A673 (cell line): ENCODE data around the gene HPS3. TPM values are rescaled to one million over a fixed set of nuclear protein-coding genes. Genes with fewer than 3 reads are reported as not detected.
A peak's percentile ranks its signal among the peaks of the same experiment; 100 is the strongest.

Experiments used
- BruUV-seq: library from RNA; stranded (reverse); fragments of 400-500 nt; replicated peaks from 2 replicates; lab custom pipeline; 2021; lab: Mats Ljungman, UMichigan
- CTCF ChIA-PET: fragments of 300-600 bp; sonication (Branson Sonifier 250); formaldehyde crosslinking; loops from one replicate; lab custom pipeline; 2022; ENCODE audit warnings: antibody characterized with exemption; lab: Charles Lee
- POLR2A ChIA-PET: fragments of 300-600 bp; sonication (Branson Sonifier 250); formaldehyde crosslinking; loops from one replicate; lab custom pipeline; 2022; ENCODE audit warnings: antibody characterized with exemption; ENCODE audit not compliant: low non-redundant PET; lab: Charles Lee
- DNase-seq: peaks from one replicate; pipeline ENCODE4 v3.0.0-alpha.2; 2015; ENCODE audit warnings: low spot score
- H3K27ac ChIP-seq: fragments of 200-600 bp; sonication (generic); 2 replicates; pipeline ENCODE4 v1.5.1; 2016; ENCODE audit warnings: mixed run types, low read depth, mild to moderate bottlenecking, mixed read lengths, antibody characterized with exemption, low read length; ENCODE audit not compliant: poor library complexity, severe bottlenecking
- H3K27me3 ChIP-seq: fragments of 200-600 bp; sonication (generic); replicated peaks from 2 replicates; pipeline ENCODE4 v1.6.1; 2017; ENCODE audit warnings: mixed run types, low read depth, mild to moderate bottlenecking, mixed read lengths, antibody characterized with exemption, low read length; ENCODE audit not compliant: insufficient read depth, poor library complexity
- H3K36me3 ChIP-seq: fragments of 200-600 bp; sonication (generic); 2 replicates; pipeline ENCODE4 v1.6.1; 2016; ENCODE audit warnings: mixed run types, mild to moderate bottlenecking, mixed read lengths, antibody characterized with exemption, low read length; ENCODE audit not compliant: insufficient read depth, poor library complexity, severe bottlenecking
- H3K4me1 ChIP-seq: fragments of 200-600 bp; sonication (generic); 2 replicates; pipeline ENCODE4 v1.6.1; 2017; ENCODE audit warnings: mixed run types, mild to moderate bottlenecking, mixed read lengths, antibody characterized with exemption, low read length; ENCODE audit not compliant: insufficient read depth, poor library complexity, severe bottlenecking
- H3K4me3 ChIP-seq: fragments of 200-600 bp; sonication (generic); 2 replicates; pipeline ENCODE4 v1.5.1; 2016; ENCODE audit warnings: low read depth, mixed run types, mild to moderate bottlenecking, mixed read lengths, low read length; ENCODE audit not compliant: poor library complexity, severe bottlenecking
- H3K9me3 ChIP-seq: fragments of 200-600 bp; sonication (generic); 2 replicates; pipeline ENCODE4 v1.6.1; 2016; ENCODE audit warnings: mixed run types, low read depth, mild to moderate bottlenecking, mixed read lengths, antibody characterized with exemption, low read length; ENCODE audit not compliant: poor library complexity, severe bottlenecking
- CTCF ChIP-seq: fragments of 300-800, 200-600 bp; sonication (generic); conservative IDR thresholded peaks from 2 replicates; pipeline ENCODE4 v1.5.1; 2017; ENCODE audit warnings: low read depth, mild to moderate bottlenecking, antibody characterized with exemption, low read length, moderate library complexity, mixed read lengths
- EZH2 ChIP-seq: fragments of 200-600 bp; sonication (generic); IDR thresholded peaks from 2 replicates; pipeline ENCODE4 v1.6.1; 2017; ENCODE audit warnings: borderline replicate concordance, low read depth, mild to moderate bottlenecking, mixed read lengths, antibody characterized with exemption, low read length; ENCODE audit not compliant: poor library complexity, severe bottlenecking
- intact Hi-C: fragments of 100-400 bp; cut with micrococcal nuclease; formaldehyde crosslinking; loops from one replicate; pipeline ENCODE4 v1.10.0; 2022; ENCODE audit not compliant: unreplicated experiment
- total RNA-seq: library from RNA; stranded (reverse); gene quantifications from 2 replicates; pipeline ENCODE4 v1.2.3, GENCODE V29; 2021

The HPS3 gene
- total RNA-seq, 1 experiment from 2014 or later, result 12.6 TPM

DNA sequence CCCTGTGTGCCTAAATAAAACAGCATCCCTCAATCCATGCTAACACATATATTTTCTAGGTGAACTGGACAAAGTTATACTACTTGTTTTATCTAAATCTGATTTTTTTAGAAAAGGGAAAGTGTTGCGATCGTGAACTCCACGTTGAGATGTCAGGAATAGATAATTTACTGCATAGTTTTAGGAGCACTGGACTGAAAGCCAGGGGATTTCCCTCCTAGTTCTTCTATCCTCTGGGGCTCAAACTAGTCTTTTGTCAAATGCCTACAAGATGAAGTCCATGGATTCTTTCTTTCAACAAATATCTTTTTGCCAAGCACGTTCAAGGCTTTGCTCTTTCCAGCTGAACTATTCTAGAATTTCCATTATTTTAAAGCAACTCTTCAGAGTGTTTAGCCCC lies 617 bp upstream of the HPS3 start:
- no peaks in the 10 kb centered on the region for H3K9me3 ChIP-seq
- TF ChIP-seq EZH2 (no peak), CTCF (no peak)
- intact Hi-C loops, result no loop called here
- BruUV-seq, result no TSS peak
- no peaks in the 10 kb centered on the region for H3K27me3 ChIP-seq
- DNase-seq, result no peak
- CTCF ChIA-PET, result interaction anchor here (1.2 kb wide), 1 partner anchor 9 kb away, joined by 4 read pairs; no protein-coding TSS in a partner anchor
- H3K4me3 ChIP-seq, result peak overlapping the region; percentile 85
- no peaks in the 10 kb centered on the region for H3K4me1 ChIP-seq
- H3K36me3 ChIP-seq, result no peaks in the 10 kb centered on the region
- POLR2A ChIA-PET, result no interaction called here
- no peak overlapping the region for H3K27ac ChIP-seq

- no peak overlapping the region for H3K4me3 ChIP-seq
- no peak overlapping the region for H3K27ac ChIP-seq
- intact Hi-C loops, result no loop called here
- no peak for DNase-seq
- no peaks in the 10 kb centered on the region for H3K36me3 ChIP-seq
- ChIA-PET POLR2A (no interaction called here), CTCF (no interaction called here)
- no peak for TF ChIP-seq EZH2
- no peak for TF ChIP-seq CTCF
- no peaks in the 10 kb centered on the region for H3K4me1 ChIP-seq
- BruUV-seq, result no TSS peak
- H3K9me3 ChIP-seq, result no peaks in the 10 kb centered on the region
- no peaks in the 10 kb centered on the region for H3K27me3 ChIP-seq
Observed at GRCh38 chr3:149131589-149131988, 2.2 kb downstream of the HPS3 start.

GRCh38 chr3:149134575-149134974 lies 5.1 kb downstream of the HPS3 start:
- POLR2A ChIA-PET, result no interaction called here
- intact Hi-C loops, result no loop called here
- Histone ChIP-seq H3K27me3 (no peaks in the 10 kb centered on the region), H3K27ac (no peak overlapping the region), H3K36me3 (no peaks in the 10 kb centered on the region), H3K4me3 (no peak overlapping the region), H3K4me1 (no peaks in the 10 kb centered on the region), H3K9me3 (no peaks in the 10 kb centered on the region)
- DNase-seq, result no peak
- BruUV-seq, result no TSS peak
- TF ChIP-seq EZH2, result no peak
- no peak for TF ChIP-seq CTCF
- CTCF ChIA-PET, result no interaction called here
